ENCODE measurements around the gene ENG.

ENG gene

GRCh38 chr9:127796225-127796813, 58.1 kb downstream of the ENG start:
- DNase-seq (ENCODE audit: low read depth): no peak
- TF ChIP-seq, protein P1, sequence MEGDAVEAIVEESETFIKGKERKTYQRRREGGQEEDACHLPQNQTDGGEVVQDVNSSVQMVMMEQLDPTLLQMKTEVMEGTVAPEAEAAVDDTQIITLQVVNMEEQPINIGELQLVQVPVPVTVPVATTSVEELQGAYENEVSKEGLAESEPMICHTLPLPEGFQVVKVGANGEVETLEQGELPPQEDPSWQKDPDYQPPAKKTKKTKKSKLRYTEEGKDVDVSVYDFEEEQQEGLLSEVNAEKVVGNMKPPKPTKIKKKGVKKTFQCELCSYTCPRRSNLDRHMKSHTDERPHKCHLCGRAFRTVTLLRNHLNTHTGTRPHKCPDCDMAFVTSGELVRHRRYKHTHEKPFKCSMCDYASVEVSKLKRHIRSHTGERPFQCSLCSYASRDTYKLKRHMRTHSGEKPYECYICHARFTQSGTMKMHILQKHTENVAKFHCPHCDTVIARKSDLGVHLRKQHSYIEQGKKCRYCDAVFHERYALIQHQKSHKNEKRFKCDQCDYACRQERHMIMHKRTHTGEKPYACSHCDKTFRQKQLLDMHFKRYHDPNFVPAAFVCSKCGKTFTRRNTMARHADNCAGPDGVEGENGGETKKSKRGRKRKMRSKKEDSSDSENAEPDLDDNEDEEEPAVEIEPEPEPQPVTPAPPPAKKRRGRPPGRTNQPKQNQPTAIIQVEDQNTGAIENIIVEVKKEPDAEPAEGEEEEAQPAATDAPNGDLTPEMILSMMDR (IDR thresholded peaks at IDR 0.05; ENCODE audit: control insufficient read depth, extremely low read depth, insufficient read depth): no peak
- H3K4me3 ChIP-seq (ENCODE audit: low read depth, low read length): no peak overlapping the region

GRCh38 chr9:127794001-127794791, 60.3 kb downstream of the ENG start:
- TF ChIP-seq, protein P1 (IDR thresholded peaks at IDR 0.05; ENCODE audit: control insufficient read depth, extremely low read depth, insufficient read depth): no peak
- no peak overlapping the region for H3K4me3 ChIP-seq (ENCODE audit: low read depth, low read length)
- DNase-seq (ENCODE audit: low read depth): no peak

DNA sequence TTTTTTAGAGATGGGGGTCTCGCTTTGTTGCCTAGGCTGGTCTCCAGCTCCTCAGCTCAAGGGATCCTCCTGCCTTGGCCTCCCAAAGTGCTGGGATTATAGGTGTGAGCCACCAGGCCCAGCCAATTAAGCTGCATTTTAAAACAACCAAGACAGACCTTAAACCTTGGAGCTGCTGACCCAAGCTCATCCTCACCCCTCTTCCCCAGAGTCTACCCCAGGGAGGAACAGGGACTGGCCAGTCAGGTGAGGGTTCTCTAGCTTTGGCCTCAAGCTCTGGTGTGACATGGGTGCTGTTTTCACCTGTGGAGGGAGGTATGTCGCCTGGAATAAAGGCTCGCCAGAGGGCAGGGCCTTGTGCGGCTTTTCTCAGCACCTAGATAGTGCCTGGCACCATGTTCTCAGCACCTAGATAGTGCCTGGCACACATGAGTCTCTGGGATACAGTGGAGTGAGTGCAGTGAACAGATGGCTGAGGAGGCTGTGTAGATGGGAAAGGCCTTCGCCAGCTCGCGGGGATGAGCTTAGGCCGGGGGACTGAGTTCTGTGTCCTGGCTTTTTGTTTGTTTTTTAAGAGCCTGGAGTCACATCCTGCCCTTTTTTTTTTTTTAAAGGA, 61.3 kb downstream of the ENG start:
- H3K4me3 ChIP-seq (ENCODE audit: low read depth, low read length): no peak overlapping the region
- no peak for DNase-seq (ENCODE audit: low read depth)
- TF ChIP-seq, protein P1 (IDR thresholded peaks at IDR 0.05; ENCODE audit: control insufficient read depth, extremely low read depth, insufficient read depth): no peak

DNA sequence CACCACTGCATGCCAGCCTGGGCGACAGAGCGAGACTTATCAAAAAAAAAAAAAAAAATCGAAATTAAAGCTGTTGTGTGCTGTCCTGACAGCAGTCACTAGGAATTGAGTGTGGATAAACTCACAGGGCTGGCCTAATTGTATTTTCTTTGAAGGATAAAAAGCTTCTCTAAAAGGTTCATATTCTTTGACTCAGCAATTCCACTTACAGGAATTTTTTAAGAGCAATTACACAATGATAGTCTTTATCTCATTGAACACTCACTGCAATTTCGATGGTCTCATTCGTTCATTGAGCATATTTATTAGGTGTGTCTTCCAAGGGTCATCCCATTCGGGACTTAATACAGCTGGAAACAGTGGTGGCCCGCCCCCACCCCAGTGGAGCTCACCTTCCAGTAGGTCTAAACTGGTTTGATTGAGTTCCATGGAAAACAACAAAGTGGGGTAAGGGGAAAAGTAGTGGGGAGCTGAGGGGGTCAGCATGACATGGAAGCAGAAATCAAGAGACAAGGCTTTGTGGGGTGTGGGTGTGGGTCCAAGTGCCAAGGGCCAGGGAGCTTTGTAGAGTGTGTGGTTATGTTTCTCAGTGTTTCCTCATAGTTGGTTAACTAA, 61.9 kb downstream of the ENG start:
- DNase-seq (ENCODE audit: low read depth): no peak
- H3K4me3 ChIP-seq (ENCODE audit: low read depth, low read length): no peak overlapping the region
- TF ChIP-seq, protein P1 (IDR thresholded peaks at IDR 0.05; ENCODE audit: control insufficient read depth, extremely low read depth, insufficient read depth): no peak

DNA sequence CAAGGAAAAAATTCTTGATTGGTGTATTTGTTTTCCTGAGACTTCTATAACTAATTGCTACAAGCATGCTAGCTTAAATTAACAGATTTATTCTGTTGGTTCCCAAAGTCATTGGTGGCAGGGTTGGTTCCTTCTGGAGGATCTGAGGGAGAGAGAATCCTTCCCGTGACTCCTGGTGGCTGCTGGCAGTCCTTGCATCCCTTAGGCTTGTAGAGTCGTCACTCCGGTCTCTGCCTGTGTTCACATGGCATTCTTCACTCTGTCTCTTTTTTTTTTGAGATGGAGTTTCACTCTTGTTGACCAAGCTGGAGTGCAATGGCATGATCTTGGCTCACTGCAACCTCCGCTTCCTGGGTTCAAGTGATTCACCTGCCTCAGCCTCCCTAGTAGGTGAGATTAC, 63.4 kb downstream of the ENG start:
- H3K4me3 ChIP-seq (ENCODE audit: low read depth, low read length): no peak overlapping the region

DNA sequence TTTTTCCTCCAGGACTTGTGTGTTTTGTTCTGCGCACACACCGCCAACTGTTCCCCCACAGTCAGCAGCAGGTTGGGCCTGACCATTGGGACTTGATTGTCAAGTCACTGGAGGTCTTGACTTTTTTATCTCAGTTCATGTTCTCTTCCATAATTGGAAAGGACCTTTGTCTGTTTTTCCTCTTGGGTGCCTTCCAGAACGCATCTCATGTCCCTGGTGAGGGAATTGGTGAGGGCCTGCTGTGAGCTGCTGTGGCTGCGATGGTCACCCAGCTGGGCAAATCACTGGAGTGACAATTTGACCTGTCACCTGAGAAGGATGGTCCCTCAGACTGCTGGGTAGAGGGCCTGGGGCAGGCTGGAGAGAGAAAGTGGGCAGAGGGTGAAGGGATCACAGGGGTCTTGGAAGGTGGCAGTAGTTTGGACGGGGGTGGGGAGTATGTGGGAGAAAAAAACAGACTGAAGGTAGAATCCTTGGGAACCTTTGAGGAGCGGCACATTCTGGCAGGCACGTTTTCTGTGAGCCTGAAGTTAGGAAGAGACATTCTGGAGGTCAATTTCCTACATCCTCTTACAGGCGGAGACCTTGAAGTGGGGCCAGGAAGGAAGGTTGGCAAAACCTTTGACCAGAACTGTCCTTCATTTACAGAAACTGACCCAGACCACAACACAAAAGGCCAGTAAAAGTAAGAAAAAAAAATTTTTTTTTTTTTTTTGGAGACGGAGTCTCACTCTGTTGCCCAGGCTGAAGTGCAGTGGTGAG, 64.2 kb downstream of the ENG start:
- H3K4me3 ChIP-seq (ENCODE audit: low read depth, low read length): no peak overlapping the region
- no peak for DNase-seq (ENCODE audit: low read depth)
- TF ChIP-seq, protein P1 (IDR thresholded peaks at IDR 0.05; ENCODE audit: control insufficient read depth, extremely low read depth, insufficient read depth): no peak

More for the DNA sequence above, 63.4 kb downstream of the ENG start:
- TF ChIP-seq, protein P1 (IDR thresholded peaks at IDR 0.05; ENCODE audit: control insufficient read depth, extremely low read depth, insufficient read depth): no peak
- no peak for DNase-seq (ENCODE audit: low read depth)

Measured in LNCaP clone FGC (cell line).